ENCODE measurements around the gene NCOA6. TPM values are rescaled to one million over a fixed set of nuclear protein-coding genes. Genes with fewer than 3 reads are reported as not detected.

Gene NCOA6
- total RNA-seq, 3 donors from 2014 or later (not counting 1 experiment from before 2014, with no cell fraction given), result 34.7 to 41.6 (median 37.0) TPM

- H3K27ac ChIP-seq (ENCODE audit: low read length), result no peak overlapping the region
- H3K9me3 ChIP-seq (ENCODE audit: control insufficient read depth, insufficient read depth, low read length), result no peaks in the 10 kb centered on the region
- Mint-ChIP-seq H3K4me1 (no peaks in the 10 kb centered on the region), H3K27ac (no peak overlapping the region), H3K27me3 (ENCODE audit: low read depth in 2 of 2) (no peaks in the 10 kb centered on the region), H3K9me3 (no peaks in the 10 kb centered on the region), H3K4me3 (no peak overlapping the region), H3K36me3 (no peaks in the 10 kb centered on the region)
- no peaks in the 10 kb centered on the region for H3K4me1 ChIP-seq (ENCODE audit: control insufficient read depth, insufficient read depth, low read length)
- H3K4me3 ChIP-seq (ENCODE audit: low read length), result no peak overlapping the region
- DNase-seq, result no peak
- TF ChIP-seq CTCF (IDR thresholded peaks at IDR 0.05), result no peak
- H3K36me3 ChIP-seq (ENCODE audit: control insufficient read depth, insufficient read depth, low read length), result no peaks in the 10 kb centered on the region
- intact Hi-C loops (cut with micrococcal nuclease), result no loop called here
- 100% methylated on average over 3 of the region's 3 CpGs for WGBS (ENCODE audit: insufficient coverage)
- no peak for ATAC-seq
- H3K27me3 ChIP-seq (ENCODE audit: control insufficient read depth, insufficient read depth, low read length), result no peaks in the 10 kb centered on the region
Measured at GRCh38 chr20:34683667-34684066, 141.8 kb downstream of the NCOA6 start.

- Histone ChIP-seq H3K4me1 (ENCODE audit: control insufficient read depth, insufficient read depth, low read length) (peaks cover 9% of the 10 kb centered on the region), H3K27ac (ENCODE audit: low read length) (no peak overlapping the region), H3K4me3 (ENCODE audit: low read length) (no peak overlapping the region), H3K27me3 (ENCODE audit: control insufficient read depth, insufficient read depth, low read length) (no peaks in the 10 kb centered on the region), H3K36me3 (ENCODE audit: control insufficient read depth, insufficient read depth, low read length) (no peaks in the 10 kb centered on the region), H3K9me3 (ENCODE audit: control insufficient read depth, insufficient read depth, low read length) (no peaks in the 10 kb centered on the region)
- ATAC-seq (no peak), DNase-seq (no peak)
- intact Hi-C loops (cut with micrococcal nuclease), result no loop called here
- H3K4me3 Mint-ChIP-seq, result no peak overlapping the region
- H3K27me3 Mint-ChIP-seq (ENCODE audit: low read depth in 2 of 2), result no peaks in the 10 kb centered on the region
- no peaks in the 10 kb centered on the region for H3K36me3 Mint-ChIP-seq
- no peak overlapping the region for H3K27ac Mint-ChIP-seq
- TF ChIP-seq CTCF (IDR thresholded peaks at IDR 0.05), result no peak
- H3K4me1 Mint-ChIP-seq, result peaks cover 12 to 13% of the 10 kb centered on the region in 2 donors
- H3K9me3 Mint-ChIP-seq, result no peaks in the 10 kb centered on the region
Measured at GRCh38 chr20:34680586-34681175, 144.8 kb downstream of the NCOA6 start.

GRCh38 chr20:34676642-34677373, 148.6 kb downstream of the NCOA6 start, which contains the start of gene PIGU:
Gene PIGU, minus strand, starts transcription at chr20:34677092. Its CDS starts 7 bp downstream, at chr20:34677085.
- peak; percentile 94 to 98 for DNase-seq
- Histone ChIP-seq H3K36me3 (ENCODE audit: control insufficient read depth, insufficient read depth, low read length) (no peaks in the 10 kb centered on the region), H3K4me1 (ENCODE audit: control insufficient read depth, insufficient read depth, low read length) (peaks cover 9% of the 10 kb centered on the region), H3K4me3 (ENCODE audit: low read length) (peak within 1 kb of the TSS; percentile 93), H3K27ac (ENCODE audit: low read length) (peak within 1 kb of the TSS; percentile 80), H3K27me3 (ENCODE audit: control insufficient read depth, insufficient read depth, low read length) (no peaks in the 10 kb centered on the region), H3K9me3 (ENCODE audit: control insufficient read depth, insufficient read depth, low read length) (no peaks in the 10 kb centered on the region)
- no peaks in the 10 kb centered on the region for H3K9me3 Mint-ChIP-seq
- H3K4me1 Mint-ChIP-seq, result peaks cover 15 to 16% of the 10 kb centered on the region in 2 donors
- TF ChIP-seq CTCF (IDR thresholded peaks at IDR 0.05), result peak; percentile 29
- under 1% methylated on average over 64 of the region's 64 CpGs for WGBS (ENCODE audit: insufficient coverage)
- H3K36me3 Mint-ChIP-seq, result no peaks in the 10 kb centered on the region
- intact Hi-C loops (cut with micrococcal nuclease), result loop anchor here (1.0 to 2.0 kb wide), 2 partner anchors 32 to 119 kb away; partner anchors contain the start of gene MAP1LC3A
- peak within 1 kb of the TSS; percentile 95 for H3K4me3 Mint-ChIP-seq
- peak within 1 kb of the TSS; percentile 85 to 90 for H3K27ac Mint-ChIP-seq
- ATAC-seq, result peak; percentile 97 to 100 (median 97)
- H3K27me3 Mint-ChIP-seq (ENCODE audit: low read depth in 2 of 2), result no peaks in the 10 kb centered on the region
